ENCODE results near the gene ZNF610.
"Not testable (repeated sequence)": the region's sequence is repeated elsewhere in the genome, so short reads cannot be mapped to it uniquely, and the experiment has no call there.

Gene ZNF610

DNA sequence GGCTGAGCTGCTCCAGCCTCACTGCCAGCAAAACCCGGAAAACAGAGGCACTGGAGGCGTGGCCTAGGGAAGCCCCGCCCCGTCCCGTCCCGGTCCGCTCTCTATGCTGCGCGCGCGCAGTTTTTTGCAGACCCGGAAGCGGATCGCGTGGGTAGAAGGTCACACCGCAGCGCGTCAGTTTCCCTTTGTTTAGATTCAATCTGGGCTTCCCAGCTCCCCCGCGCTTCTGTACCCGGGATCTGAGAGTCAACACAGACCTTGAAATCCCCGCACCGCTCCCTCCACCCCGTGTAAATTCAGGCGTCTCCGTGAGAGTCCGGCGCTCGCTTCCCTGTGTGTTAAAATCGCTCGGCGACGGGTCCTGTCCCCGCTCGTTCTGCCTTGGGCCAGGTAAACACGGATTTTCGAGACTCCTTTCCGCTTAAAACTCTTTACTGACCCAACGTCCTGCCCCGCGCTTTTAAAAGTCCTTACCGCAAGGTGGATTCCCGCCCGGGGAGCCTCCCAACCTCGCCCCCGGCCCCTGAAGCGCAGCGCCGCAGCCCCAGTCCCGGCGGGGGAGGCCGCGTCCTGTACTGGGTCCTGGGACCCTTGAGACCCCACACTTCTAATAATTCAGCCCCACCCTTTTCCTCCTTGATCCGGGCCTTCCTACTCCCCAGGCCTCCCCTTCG lies at the start of gene ZNF610:
ZNF610 (plus strand) TSS at position 127 of the 674 bp plus-strand sequence. CDS start 12,930 bp downstream, outside the sequence.
- no peak for FAIRE-seq

DNA sequence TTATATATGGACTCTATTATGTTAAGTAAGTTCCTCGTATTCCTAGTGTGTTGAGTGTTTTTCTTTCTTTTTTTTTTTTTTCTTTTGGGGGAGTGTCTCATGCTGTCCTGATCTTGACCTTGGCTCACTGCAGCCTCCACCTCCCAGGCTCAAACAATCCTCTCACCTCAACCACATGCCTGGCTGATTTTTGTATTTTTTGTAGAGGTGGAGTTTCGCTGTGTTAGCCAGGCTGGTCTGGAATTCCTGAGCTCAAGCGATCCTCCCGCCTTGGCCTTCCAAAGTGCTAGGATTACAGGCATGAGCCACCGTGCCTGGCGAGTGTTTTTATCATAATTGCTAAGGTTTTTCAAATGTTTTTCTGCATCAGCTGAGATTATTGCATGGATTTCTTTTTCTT lies 49.8 kb upstream of the ZNF610 start:
- FAIRE-seq, result no peak

DNA sequence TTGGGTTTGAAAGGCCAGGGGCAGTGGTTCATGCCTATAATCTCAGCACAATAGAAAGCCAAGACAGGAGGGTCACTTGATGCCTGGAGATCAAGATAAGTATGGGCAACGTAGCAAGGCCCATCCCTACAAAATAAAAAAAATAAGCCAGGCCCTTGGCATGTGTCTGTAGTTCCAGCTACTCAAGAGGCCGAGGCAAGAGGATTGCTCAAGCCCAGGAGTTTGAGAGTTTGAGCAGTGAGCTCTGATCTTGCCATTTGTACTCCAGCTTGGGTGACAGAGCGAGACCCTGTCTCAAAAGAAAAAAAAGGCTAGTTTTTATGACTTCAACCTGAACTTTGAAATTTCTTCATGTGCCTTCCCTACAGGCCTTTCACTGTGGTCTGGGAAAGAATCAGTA lies 44.3 kb upstream of the ZNF610 start:
- FAIRE-seq, result no peak

DNA sequence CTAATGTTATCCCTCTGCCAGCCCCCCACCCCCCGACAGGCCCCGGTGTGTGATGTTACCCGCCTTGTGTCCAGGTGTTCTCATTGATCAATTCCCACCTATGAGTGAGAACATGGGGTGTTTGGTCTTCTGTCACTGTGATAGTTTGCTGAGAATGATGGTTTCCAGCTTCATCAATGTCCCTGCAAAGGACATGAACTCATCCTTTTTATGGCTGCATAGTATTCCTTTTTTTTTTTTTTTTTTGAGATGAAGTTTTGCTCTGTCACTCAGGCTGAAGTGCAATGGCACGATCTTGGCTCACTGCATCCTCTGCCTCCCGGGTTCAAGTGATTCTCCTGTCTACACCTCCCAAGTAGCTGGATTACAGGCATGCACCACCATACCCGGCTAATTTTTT lies 43.1 kb upstream of the ZNF610 start:
- FAIRE-seq, result not testable (repeated sequence)

DNA sequence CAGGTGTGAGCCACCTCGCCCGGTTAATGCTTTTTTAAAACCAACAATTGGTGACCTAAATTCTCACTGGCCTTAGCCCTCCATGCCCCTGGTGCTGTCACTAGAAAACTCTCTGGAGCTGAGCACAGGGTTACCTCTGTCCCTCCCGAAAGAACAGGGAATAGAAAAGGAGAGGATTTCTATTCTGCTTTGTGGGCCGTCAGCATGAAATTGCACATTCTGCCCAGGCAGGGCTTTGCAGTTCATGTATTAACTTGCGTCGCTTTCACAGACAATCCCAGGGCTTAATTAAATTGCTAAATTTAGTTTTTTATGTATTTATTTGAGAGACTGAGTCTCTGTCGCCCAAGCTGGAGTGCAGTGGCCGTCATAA lies 39.7 kb upstream of the ZNF610 start:
- no peak for FAIRE-seq

DNA sequence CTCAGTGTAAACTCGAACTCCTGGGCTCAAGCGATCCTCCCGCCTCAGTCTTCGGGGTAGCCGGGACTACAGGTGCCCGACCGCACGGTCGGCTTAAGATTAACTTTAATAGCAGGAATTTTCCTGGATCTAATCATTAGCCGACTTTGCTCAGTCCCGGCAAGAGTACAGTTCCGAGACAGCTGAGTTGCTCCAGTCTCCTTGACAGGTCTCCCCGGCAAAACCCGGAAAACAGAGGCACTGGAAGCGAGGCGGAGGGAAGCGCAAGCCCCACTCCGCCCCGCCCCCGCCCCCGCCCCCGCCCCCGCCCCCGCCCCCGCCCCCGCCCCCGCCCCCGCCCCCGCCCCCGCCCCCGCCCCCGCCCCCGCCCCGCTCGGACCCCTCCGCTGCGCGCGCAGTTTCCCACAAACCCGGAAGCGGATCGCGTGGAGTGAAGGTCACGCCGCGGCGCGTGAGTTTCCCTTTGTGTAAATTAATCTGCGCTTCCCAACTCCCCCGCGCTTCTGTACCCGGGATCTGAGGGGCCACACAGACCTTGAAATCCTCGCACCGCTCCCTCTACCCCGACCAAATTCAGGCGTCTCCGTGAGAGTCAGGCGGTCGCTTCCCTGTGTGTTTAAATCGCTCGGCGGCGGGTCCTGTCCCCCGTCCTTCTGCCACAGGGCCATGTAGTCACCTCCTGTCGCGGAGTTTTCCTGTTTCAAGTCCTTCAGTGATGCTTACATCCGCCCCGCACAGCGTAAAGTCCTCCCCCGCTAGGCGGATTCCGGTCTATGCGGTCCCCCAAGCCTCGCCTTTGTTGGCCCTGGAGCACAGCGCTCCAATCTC lies 39.1 kb upstream of the ZNF610 start, which contains the start of gene ZNF480:
ZNF480 (plus strand) TSS at position 397 of the 828 bp plus-strand sequence. CDS start 3,244 bp downstream, outside the sequence.
- FAIRE-seq, result no peak

DNA sequence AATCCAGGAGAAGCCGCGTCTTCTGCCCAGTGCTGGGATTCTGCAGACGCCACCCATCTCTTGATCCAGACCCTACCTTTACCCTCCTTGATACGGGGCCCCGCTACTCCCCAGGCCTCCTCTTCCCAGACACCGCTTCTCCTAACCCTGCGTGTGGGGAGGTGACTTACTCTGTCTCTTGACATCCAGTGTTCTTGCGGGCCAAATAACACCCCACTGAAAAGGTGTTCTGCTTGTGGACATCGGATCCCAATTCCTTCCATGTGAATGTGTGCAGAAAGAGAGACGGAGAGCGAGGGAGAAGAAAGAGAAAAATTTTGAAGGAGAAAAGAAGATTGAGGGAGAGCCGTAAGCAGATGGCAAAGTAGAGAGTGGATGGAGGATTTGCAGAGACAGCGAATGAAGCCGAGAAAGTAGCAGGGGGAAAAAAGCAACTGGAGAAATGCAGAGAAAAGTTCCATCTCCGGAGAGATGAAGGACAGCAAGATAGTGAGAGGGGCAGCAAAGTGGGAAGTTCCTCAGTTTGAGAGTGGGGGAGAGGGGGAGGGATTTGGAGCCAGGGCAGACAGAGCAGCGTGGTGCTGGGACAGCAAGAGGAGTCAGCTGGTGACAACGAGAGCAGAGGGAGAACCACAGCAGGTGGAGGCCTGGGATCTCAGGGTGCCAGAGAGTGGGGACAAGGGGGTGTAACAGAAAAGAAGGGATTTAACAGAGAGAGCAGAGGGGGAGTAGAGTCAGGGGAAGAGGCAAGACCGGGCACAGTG lies 38.3 kb upstream of the ZNF610 start:
- FAIRE-seq, result no peak

DNA sequence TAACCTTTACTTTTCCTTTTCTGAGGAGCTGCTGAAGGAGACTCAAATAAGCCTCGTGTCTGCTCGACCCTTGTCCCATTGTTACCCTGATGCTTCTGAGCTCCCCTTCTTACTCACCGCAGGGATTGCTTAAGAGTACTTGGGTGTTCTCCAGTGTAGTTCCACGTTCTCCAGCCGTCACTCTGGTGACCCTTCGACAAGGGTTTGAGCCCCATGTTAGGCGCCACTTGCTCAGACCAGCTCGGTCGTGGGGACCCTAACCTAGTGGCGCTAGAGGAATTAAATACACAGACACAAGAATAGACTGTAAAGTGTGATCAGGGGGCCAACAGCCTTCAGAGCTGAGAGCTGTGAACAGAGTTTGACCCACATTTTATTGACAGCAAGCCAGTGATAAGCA lies 28.8 kb upstream of the ZNF610 start:
- FAIRE-seq, result no peak

DNA sequence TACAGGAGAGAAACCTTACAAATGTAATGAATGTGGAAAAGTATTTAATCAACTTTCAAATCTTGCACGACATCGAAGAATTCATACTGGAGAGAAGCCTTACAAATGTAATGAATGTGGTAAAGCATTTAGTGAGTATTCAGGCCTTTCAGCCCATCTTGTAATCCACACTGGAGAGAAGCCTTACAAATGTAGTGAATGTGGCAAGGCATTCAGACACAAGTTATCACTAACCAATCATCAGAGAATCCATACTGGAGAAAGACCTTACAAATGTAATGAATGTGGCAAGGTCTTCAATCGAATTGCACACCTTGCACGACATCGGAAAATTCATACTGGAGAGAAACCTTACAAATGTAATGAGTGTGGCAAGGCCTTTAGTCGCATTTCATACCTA lies 13.6 kb upstream of the ZNF610 start:
- no peak for FAIRE-seq

DNA sequence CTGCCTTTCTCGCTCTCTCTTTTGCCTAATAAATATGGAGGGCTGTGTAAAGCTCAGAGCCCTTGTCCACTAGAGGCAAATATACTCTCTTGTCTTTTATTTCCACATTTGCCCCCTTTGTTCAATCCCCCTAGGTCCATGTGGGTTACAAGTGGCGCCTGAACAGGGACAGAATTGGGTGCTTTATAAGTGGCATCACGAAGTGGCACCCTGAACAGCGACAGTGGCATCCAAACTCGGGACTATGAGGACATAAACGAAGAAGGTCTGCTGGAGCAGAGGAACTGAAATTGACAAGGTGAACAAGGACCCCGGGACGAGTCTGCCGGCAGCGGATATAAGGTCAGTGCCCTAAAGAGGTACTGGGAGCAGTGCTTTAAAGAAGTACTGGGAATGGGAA lies 4.3 kb upstream of the ZNF610 start:
- no peak for FAIRE-seq

DNA sequence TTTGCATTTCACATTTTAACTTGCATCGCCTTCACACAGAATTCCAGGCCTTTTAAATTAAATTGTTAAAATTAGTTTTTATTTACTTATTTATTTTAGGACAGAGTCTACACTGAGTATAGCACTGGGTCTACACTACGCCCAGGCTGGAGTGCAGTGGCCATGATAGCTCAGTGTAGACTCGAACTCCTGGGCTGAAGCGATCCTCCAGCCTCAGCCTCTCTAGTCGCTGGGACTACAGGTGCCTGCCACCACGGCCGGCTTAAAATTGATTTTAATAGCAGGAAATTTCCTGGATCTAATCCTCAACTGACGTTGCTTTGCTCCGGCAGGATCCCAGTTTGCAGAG lies 301 bp upstream of the ZNF610 start:
- FAIRE-seq, result no peak

DNA sequence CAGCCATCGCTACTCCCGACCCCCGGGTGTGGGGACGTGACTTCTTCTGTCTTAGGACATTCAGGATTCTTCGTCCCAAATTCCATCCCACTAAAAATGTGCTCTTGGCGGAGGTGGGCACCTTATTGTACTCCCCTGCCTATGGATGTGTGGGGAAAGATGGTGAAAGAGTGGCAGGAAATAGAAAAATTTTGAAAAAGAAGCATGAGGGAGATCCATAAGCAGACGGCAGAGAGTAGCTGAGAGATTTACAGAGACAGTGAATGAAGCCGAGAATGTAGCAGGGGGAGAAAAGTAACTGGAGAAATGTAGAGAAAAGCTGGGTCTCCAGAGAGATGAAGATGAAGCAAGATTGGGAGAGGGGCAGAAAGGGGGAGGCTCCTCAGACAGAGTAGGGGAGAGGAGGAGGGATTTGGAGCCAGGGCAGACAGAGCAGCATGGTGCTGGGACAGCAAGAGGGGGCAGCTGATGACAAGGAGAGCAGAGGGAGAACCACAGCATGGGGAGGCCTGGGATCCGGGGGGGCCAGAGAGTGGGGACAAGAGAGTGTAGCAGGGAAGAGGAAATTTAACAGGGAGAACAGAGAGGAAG lies 843 bp downstream of the ZNF610 start:
- FAIRE-seq, result no peak

DNA sequence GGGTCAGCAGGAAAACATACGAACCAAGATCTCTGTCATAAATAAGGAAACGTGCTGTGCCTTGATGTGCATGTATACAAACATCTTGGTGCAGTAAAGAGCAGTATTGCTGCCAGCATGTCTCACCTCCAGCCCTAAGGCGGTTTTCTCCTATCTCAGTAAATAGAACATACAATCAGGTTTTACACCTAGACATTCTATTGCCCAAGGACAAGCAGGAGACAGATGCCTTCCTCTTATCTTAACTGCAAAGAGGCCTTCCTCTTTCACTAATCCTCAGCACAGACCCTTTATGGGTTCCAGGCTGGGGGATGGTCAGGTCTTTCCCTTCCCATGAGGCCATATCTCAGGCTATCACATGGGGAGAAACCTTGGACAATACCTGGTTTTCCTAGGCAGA lies 3.0 kb downstream of the ZNF610 start:
- not testable (repeated sequence) for FAIRE-seq

DNA sequence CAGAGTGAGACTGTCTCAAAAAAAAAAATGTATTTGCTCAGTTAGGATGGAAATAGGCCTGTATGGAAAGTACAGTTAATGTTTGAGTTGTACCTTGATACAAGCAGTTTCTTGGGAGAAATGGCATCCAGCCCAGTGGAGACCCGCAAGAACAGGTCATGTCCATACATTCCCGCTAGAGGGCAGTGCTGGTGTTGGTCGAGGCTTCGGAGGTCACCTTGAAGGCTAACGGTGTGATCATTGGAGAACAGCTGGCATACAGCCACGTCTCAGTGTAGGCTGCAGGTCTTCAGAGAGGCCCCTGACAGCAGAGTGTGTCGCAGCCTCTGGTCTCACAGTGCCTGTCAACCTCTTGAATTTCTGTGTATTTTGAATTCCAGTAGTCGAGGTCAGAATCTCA lies 7.5 kb downstream of the ZNF610 start:
- FAIRE-seq, result no peak

DNA sequence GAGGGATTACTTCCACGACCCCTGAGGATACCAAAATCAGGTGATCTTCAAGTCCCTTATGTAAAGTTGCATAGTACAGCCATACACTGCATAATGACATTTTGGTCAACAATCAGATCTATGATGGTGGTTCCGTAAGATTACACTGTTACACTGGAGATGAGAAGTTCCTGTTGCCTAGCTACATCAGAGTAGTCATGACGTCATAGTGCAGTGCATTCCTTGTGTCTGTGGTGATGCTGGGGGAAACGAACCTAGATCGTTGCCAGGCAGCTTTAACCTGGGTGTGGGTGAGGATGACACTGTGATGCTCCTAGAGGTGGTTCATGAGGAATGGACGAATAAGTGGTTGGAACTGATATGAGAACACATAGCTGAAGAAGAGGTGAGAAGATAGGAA lies 9.1 kb downstream of the ZNF610 start:
- no peak for FAIRE-seq

DNA sequence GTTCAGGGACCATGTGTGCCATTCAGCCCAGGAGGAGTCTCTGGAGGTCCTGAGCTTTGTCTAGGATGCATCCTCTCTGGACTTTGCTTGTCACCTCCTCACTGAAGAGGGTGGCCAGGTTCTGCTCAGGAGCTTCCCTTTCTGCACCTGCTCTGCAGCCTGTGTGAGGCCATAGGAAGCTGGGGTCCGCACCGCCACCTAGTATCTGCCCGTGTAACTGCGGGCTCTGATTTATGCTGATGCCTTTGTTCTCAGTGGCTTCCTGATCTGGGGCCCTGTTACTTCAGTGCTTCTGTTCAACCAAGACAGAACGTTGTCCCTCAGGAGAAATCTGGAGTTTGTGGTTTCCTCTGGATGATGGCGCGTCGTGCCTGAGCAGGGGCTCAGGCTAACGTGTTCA lies 15.5 kb downstream of the ZNF610 start:
- FAIRE-seq, result no peak

DNA sequence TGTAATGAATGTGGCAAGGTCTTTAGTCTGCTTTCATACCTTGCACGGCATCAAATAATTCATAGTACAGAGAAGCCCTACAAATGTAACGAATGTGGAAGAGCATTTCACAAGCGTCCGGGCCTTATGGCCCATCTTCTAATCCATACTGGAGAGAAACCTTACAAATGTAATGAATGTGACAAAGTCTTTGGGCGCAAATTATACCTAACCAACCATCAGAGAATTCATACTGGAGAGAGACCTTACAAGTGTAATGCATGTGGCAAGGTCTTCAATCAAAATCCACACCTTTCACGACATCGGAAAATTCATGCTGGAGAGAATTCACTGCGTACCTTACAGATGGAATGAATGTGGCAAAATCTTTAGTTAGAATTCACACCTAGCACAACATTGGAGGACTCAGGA lies 30.4 kb downstream of the ZNF610 start:
- FAIRE-seq, result no peak

DNA sequence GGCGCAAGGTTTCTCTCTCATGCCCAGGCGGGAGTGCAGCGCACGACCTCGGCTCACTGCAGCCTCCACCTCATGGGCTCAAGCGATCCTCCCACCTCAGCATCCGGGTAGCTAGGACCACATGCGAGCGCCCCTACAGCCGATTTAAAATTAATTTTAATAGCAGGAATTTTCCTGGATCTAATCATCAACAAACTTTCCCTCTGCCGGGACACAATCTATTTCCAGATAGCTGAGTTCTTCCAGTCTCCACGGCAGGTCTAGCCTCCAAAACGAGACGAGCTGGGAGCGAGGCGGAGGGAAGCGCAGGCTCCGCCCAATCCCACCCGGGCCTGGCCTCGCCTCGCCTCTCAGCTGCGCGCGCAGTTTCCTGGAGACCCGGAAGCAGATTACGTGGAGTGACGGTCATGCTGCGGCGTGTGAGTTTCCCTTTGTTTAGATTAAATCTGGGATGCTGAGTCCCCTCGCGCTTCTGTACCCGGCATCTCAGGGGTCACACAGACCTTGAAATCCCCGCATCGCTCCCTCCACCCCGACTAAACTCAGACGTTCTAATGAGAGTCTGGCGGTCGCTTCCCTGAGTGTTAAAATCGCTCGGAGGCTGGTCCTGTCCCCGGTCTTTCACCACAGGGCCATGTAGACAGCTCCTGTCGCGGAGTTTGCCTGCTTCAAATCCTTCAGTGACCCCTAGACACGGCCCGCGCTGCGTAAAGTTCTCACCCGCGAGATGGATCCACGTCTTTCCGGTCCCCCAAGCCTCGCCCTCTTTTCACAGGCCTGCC lies 33.7 kb downstream of the ZNF610 start, which contains the start of gene ZNF880:
ZNF880 (plus strand) TSS at position 365 of the 782 bp plus-strand sequence; CDS start at position 408, 43 bp downstream.
- no peak for FAIRE-seq

DNA sequence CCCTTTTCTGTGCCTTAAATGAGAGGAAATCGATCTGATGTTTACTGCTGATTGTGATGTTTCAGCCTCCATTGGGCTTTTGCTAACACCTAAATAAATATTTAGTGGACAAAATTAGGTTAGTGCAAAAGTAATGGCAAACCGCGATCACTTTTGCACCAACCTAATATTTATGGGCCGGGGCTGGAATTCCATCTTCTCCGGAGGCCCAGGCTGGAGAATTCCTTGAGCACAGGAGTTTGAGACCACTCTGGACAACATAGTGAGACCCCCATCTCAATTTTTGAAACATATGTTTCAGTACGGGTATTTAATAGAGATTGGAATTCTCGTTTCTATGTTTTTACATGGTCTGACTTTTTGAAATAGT lies 34.3 kb downstream of the ZNF610 start:
- no peak for FAIRE-seq

DNA sequence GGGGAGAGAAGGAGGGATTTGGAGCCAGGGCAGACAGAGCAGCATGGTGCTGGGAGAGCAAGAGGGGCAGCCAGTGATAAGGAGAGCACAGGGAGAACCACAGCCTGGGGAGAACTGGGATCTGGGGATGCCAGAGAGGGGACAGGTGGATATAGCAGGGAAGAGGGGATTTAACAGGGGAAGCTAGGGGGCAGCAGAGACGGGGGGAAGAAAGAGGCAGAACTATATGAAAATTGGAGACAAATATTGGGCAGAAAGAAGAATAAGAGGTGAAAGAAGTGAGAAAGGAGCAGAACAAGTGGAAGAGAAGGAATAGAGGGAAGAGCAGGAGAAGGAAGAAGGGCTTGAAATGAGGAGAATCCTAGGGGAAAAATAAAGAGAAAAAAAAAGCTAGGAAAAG lies 55.1 kb downstream of the ZNF610 start:
- FAIRE-seq, result no peak

DNA sequence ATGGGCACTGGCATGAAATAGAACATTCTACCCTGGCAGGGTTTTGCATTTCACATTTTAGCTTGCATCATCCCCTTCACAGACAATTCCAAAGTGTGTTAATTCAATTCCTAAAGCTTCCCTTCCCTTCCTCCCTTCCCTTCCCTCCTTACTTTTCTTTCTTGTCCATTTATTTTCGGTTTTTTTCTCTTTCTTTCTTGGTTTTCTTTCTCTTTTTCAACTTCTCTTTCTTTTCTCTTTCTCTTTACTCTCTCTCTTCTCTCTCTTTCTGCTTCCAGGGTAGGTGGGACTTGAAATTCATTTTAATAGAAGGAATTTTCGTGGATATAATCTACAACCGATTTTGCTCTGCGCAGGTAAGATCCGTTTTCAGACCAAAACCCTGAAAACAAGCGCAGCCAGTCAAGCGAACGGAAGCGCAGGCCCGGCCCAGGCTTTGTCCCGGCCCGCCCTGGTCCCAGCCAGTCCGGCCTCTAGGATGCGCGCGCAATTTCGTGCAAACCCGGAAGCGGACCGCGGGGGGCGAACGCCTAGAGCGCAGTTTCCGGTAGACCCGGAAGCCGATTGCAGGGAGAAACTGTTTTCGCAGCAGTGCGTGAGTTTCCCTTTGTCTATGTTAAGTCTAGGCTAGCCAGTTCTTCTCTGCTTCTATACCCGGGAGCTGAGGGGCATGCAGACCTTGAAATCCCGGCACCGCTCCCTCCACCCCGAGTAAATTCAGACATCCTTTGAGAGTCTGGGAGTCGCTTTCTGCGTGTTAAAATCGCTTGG lies 61.5 kb downstream of the ZNF610 start, which contains the start of gene ZNF528:
ZNF528 (plus strand) TSS at position 540 of the 771 bp plus-strand sequence. CDS start 4,165 bp downstream, outside the sequence.
- no peak for FAIRE-seq

DNA sequence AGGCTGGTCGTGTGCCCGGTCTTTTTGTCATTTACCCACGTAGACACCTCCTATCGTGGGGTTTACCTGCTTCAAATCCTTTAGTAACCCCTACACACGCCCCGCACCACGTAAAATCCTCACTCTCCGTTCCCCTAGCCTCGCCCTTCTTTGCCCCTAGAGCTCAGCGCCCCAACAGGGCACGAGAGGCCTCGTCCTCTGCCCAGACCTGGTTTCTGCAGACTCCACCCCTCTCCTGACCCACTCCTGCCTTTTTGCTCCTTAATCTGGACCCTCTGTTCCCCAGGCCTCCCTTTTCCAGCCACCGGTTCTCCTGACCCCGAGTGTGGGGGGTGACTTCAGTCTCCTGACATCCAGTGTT lies 62.0 kb downstream of the ZNF610 start:
- no peak for FAIRE-seq
